Caco-2 (cell line): ENCODE results near the gene CCDC117. TPM values are rescaled to one million over a fixed set of nuclear protein-coding genes. Genes with fewer than 3 reads are reported as not detected.

Experiments used
- BruUV-seq: library from RNA; stranded (reverse); fragments of 400-500 nt; replicated peaks from 2 replicates; lab custom pipeline; 2021; lab: Mats Ljungman, UMichigan
- CTCF ChIA-PET: fragments of 300-600 bp; sonication (Branson Sonifier 250); formaldehyde crosslinking; loops from one replicate; lab custom pipeline; 2022; ENCODE audit warnings: antibody characterized with exemption; lab: Charles Lee
- POLR2A ChIA-PET: fragments of 300-600 bp; sonication (Branson Sonifier 250); formaldehyde crosslinking; loops from one replicate; lab custom pipeline; 2022; ENCODE audit warnings: antibody characterized with exemption; lab: Charles Lee
- DNase-seq, 2 experiments: peaks; one replicate each; pipeline versions ENCODE4 v3.0.0 to v3.0.0-alpha.2; 2020 to 2022
- H3K27me3 ChIP-seq: replicated peaks from 2 replicates; pipeline ENCODE4 v1.6.0; 2011; ENCODE audit warnings: low read length; ENCODE audit not compliant: control insufficient read depth, insufficient read depth
- H3K36me3 ChIP-seq: 2 replicates; pipeline ENCODE4 v1.5.1; 2011; ENCODE audit warnings: low read length; ENCODE audit not compliant: control insufficient read depth, insufficient read depth
- H3K4me1 ChIP-seq: fragments of 250-450 bp; sonication (Bioruptor Pico); 2 replicates; pipeline ENCODE4 v1.5.1; 2020; ENCODE audit warnings: mild to moderate bottlenecking
- H3K4me3 ChIP-seq: 2 replicates; pipeline ENCODE4 v1.5.1; 2011; ENCODE audit warnings: low read depth, mild to moderate bottlenecking, control low read depth, low read length
- H3K9me3 ChIP-seq: fragments of 250-450 bp; sonication (Bioruptor Pico); 2 replicates; pipeline ENCODE4 v1.5.1; 2020; ENCODE audit warnings: mild to moderate bottlenecking, moderate library complexity
- H3K27ac Mint-ChIP-seq: one replicate; pipeline ENCODE4 v1.8.0; 2022; ENCODE audit warnings: mixed read lengths; ENCODE audit not compliant: unreplicated experiment
- H3K27me3 Mint-ChIP-seq: one replicate; pipeline ENCODE4 v1.8.0; 2022; ENCODE audit warnings: mixed read lengths; ENCODE audit not compliant: insufficient read depth, unreplicated experiment
- H3K36me3 Mint-ChIP-seq: one replicate; pipeline ENCODE4 v1.8.0; 2022; ENCODE audit warnings: mild to moderate bottlenecking, mixed read lengths; ENCODE audit not compliant: insufficient read depth, unreplicated experiment
- H3K4me1 Mint-ChIP-seq: one replicate; pipeline ENCODE4 v1.8.0; 2022; ENCODE audit warnings: low read depth, mixed read lengths; ENCODE audit not compliant: unreplicated experiment
- H3K4me3 Mint-ChIP-seq: one replicate; pipeline ENCODE4 v1.8.0; 2022; ENCODE audit warnings: mild to moderate bottlenecking, moderate library complexity, mixed read lengths; ENCODE audit not compliant: unreplicated experiment
- H3K9me3 Mint-ChIP-seq: one replicate; pipeline ENCODE4 v1.8.0; 2022; ENCODE audit warnings: mixed read lengths; ENCODE audit not compliant: unreplicated experiment
- CTCF ChIP-seq, 2 experiments: fragments of 200-600 bp in 1 of 2; IDR thresholded peaks; 1 replicate in 1 of 2; 2 replicates in 1 of 2; pipeline versions ENCODE4 v1.5.1 to v1.8.0; 2011 to 2022; ENCODE audit warnings: antibody characterized with exemption in 1 of 2, control low read depth in 1 of 2, inconsistent platforms in 1 of 2, low read depth in 1 of 2, low read length in 1 of 2, mild to moderate bottlenecking in 1 of 2, moderate library complexity in 1 of 2; ENCODE audit not compliant: insufficient read depth in 1 of 2, severe bottlenecking in 1 of 2, unreplicated experiment in 1 of 2
- intact Hi-C: fragments of 100-400 bp; cut with micrococcal nuclease; formaldehyde crosslinking; loops from one replicate; pipeline ENCODE4 v1.10.0; 2022; ENCODE audit not compliant: unreplicated experiment
- total RNA-seq: library from RNA; stranded (reverse); gene quantifications from 2 replicates; pipeline ENCODE4 v1.2.3, GENCODE V29; 2022

The CCDC117 gene
- total RNA-seq, 1 experiment from 2014 or later = 27.8 TPM

- Histone ChIP-seq H3K9me3 (no peaks in the 10 kb centered on the region), H3K4me1 (peaks cover 24% of the 10 kb centered on the region), H3K36me3 (peaks cover 3% of the 10 kb centered on the region; the same call in 1 of the 2 replicates), H3K27me3 (no peaks in the 10 kb centered on the region), H3K4me3 (no peak overlapping the region)
- BruUV-seq = no TSS peak
- intact Hi-C loops = no loop called here
- TF ChIP-seq CTCF (IDR thresholded peaks at IDR 0.05; ENCODE audit: insufficient read depth in 1 of 2, low read depth in 1 of 2, low read length in 1 of 2, severe bottlenecking in 1 of 2, unreplicated experiment in 1 of 2) = no peak
- DNase-seq = no peak
- ChIA-PET POLR2A (no interaction called here), CTCF (no interaction called here)
- Mint-ChIP-seq H3K27me3 (no peaks in the 10 kb centered on the region), H3K36me3 (peaks cover 75% of the 10 kb centered on the region), H3K9me3 (no peaks in the 10 kb centered on the region), H3K4me1 (peaks cover 16% of the 10 kb centered on the region), H3K27ac (no peak overlapping the region), H3K4me3 (no peak overlapping the region)
Observed at GRCh38 chr22:28779833-28780232, 7.3 kb downstream of the CCDC117 start.

GRCh38 chr22:28780296-28780695 is 7.8 kb downstream of the CCDC117 start:
- ChIA-PET CTCF (no interaction called here), POLR2A (no interaction called here)
- no peaks in the 10 kb centered on the region for H3K9me3 ChIP-seq
- H3K27me3 Mint-ChIP-seq = no peaks in the 10 kb centered on the region
- no peak for TF ChIP-seq CTCF (IDR thresholded peaks at IDR 0.05; ENCODE audit: insufficient read depth in 1 of 2, low read depth in 1 of 2, low read length in 1 of 2, severe bottlenecking in 1 of 2, unreplicated experiment in 1 of 2)
- H3K4me3 ChIP-seq = no peak overlapping the region
- intact Hi-C loops = no loop called here
- H3K4me1 ChIP-seq = peaks cover 28% of the 10 kb centered on the region
- H3K27me3 ChIP-seq = no peaks in the 10 kb centered on the region
- peaks cover 3% of the 10 kb centered on the region; the same call in 1 of the 2 replicates for H3K36me3 ChIP-seq
- no peak for DNase-seq
- peaks cover 17% of the 10 kb centered on the region for H3K4me1 Mint-ChIP-seq
- no TSS peak for BruUV-seq
- no peak overlapping the region for H3K27ac Mint-ChIP-seq
- peaks cover 73% of the 10 kb centered on the region for H3K36me3 Mint-ChIP-seq
- no peaks in the 10 kb centered on the region for H3K9me3 Mint-ChIP-seq
- no peak overlapping the region for H3K4me3 Mint-ChIP-seq

GRCh38 chr22:28783786-28784671 is 11.5 kb downstream of the CCDC117 start:
- no peaks in the 10 kb centered on the region for H3K27me3 Mint-ChIP-seq
- peaks cover 26% of the 10 kb centered on the region for H3K4me1 Mint-ChIP-seq
- H3K9me3 ChIP-seq = no peaks in the 10 kb centered on the region
- peak; percentile 67 to 79 for DNase-seq
- peak overlapping the region; percentile 76 for H3K27ac Mint-ChIP-seq
- peaks cover 83% of the 10 kb centered on the region for H3K36me3 Mint-ChIP-seq
- CTCF ChIA-PET = interaction anchor here (0.5 to 1.7 kb wide), 12 partner anchors 10 to 257 kb away, joined by 3 to 10 read pairs (median 4); partner anchors contain the start of genes CCDC117 and XBP1
- TF ChIP-seq CTCF (IDR thresholded peaks at IDR 0.05; ENCODE audit: insufficient read depth in 1 of 2, low read depth in 1 of 2, low read length in 1 of 2, severe bottlenecking in 1 of 2, unreplicated experiment in 1 of 2) = no peak
- POLR2A ChIA-PET = interaction anchor here (0.5 to 2.0 kb wide), 11 partner anchors 10 to 1823 kb away, joined by 3 to 43 read pairs (median 4); partner anchors contain the start of genes CCDC117, CHEK2, TCN2 and XBP1
- no TSS peak for BruUV-seq
- no peak overlapping the region for H3K4me3 ChIP-seq
- H3K4me3 Mint-ChIP-seq = peak overlapping the region; percentile 45
- intact Hi-C loops = loop anchor here (1.0 kb wide), 2 partner anchors 12 to 15 kb away; partner anchors contain the start of gene CCDC117
- peaks cover 28% of the 10 kb centered on the region for H3K4me1 ChIP-seq
- H3K36me3 ChIP-seq = peaks cover 5% of the 10 kb centered on the region; the same call in 1 of the 2 replicates
- no peaks in the 10 kb centered on the region for H3K27me3 ChIP-seq
- no peaks in the 10 kb centered on the region for H3K9me3 Mint-ChIP-seq
